ENCODE results near the gene CD99. TPM values are rescaled to one million over a fixed set of nuclear protein-coding genes. Genes with fewer than 3 reads are reported as not detected.

The CD99 gene
- total and polyA plus RNA-seq, 2 donors (not counting 1 experiment from before 2014, with no cell fraction given), result 177 to 551 TPM

DNA sequence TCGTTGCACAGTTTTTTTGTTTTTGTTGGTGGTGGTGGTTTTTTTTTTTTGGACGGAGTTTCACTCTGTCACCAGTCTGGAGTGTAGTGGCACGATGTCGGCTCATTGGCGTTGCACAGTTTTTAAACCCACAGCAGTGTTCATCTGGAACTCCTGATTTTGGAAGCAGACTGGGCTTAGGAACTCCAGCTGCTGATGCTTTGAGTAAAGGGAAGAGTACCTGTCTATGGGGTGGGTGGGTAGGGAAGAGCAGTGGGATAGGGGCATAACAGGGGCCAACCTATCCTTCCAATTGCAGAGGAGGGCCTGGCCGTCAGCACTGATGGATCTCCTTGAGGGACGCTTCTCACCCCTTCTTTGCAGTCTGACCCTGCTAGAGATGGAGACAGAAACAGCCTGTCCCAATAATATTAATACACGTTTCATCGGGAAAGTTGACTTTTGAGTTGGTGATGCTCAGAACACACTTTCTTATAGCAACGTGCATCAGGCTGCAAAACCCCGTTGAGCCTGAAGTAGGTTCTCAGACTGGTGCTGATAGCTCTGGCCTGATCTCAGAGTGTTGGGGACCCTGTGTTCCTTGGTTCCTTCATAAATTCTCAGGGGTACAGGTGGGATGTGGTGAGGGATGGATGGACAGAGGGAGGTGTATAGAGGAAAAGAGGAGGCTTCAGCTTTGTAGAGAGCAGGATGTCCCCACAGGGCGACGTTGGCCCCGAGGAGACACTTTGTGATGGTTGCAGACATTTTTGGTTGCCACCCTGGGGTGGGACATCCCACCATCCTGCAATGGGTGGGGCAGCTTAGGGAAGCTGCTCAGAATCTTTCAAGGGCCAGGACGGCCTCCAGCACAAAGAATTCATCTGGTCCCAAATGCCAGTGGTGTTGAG is 2.3 kb downstream of the CD99 start:
- TF ChIP-seq EZH2 (IDR thresholded peaks at IDR 0.05; ENCODE audit: low read length, missing control alignments), result no peak
- TF ChIP-seq, protein P1, sequence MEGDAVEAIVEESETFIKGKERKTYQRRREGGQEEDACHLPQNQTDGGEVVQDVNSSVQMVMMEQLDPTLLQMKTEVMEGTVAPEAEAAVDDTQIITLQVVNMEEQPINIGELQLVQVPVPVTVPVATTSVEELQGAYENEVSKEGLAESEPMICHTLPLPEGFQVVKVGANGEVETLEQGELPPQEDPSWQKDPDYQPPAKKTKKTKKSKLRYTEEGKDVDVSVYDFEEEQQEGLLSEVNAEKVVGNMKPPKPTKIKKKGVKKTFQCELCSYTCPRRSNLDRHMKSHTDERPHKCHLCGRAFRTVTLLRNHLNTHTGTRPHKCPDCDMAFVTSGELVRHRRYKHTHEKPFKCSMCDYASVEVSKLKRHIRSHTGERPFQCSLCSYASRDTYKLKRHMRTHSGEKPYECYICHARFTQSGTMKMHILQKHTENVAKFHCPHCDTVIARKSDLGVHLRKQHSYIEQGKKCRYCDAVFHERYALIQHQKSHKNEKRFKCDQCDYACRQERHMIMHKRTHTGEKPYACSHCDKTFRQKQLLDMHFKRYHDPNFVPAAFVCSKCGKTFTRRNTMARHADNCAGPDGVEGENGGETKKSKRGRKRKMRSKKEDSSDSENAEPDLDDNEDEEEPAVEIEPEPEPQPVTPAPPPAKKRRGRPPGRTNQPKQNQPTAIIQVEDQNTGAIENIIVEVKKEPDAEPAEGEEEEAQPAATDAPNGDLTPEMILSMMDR (conservative IDR thresholded peaks at IDR 0.05 in 1 of 2, IDR thresholded peaks at IDR 0.05 in 1 of 2; ENCODE audit: low read depth in 1 of 2, low read length in 2 of 2), result no peak
- H3K27ac ChIP-seq (ENCODE audit: insufficient read depth, low read length), result peak overlapping the region; percentile 73
- peaks cover 67% of the 10 kb centered on the region for H3K79me2 ChIP-seq (ENCODE audit: control insufficient read depth, insufficient read depth, low read length)

DNA sequence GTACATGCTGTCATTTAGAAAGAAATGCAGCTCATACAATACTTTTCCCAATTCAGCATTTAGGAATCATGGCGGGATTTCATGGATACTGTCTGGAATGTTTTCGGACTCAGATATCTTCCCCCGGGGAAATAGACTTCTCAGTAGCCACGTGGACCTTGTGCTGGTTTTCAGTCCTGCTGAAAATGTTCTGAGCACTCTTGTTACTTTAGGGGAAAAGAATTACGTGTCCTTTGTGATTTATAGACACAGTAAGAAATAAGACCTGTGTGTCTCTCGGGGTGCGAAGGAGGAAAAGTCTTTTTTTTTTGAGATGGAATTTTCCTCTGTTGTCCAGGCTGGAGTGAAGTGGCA is 3.8 kb downstream of the CD99 start:
- Histone ChIP-seq H3K27ac (ENCODE audit: insufficient read depth, low read length) (peak overlapping the region; percentile 16), H3K4me2 (ENCODE audit: extremely low read depth, insufficient read depth, low read length) (peak overlapping the region; percentile 25), H3K27me3 (ENCODE audit: control insufficient read depth, insufficient read depth, low read length) (no peaks in the 10 kb centered on the region), H3K79me2 (ENCODE audit: control insufficient read depth, insufficient read depth, low read length) (peaks cover 82% of the 10 kb centered on the region), H3K36me3 (ENCODE audit: control insufficient read depth, insufficient read depth, low read length) (peaks cover under 1% of the 10 kb centered on the region), H3K4me3 (replicated peaks in 1 of 4; ENCODE audit: control extremely low read depth in 1 of 4, insufficient read depth in 1 of 4, low read depth in 3 of 4, low read length in 4 of 4) (no peak overlapping the region), H2AFZ (ENCODE audit: low read length) (no peak overlapping the region), H3K9me3 (ENCODE audit: control insufficient read depth, insufficient read depth, low read depth, low read length) (no peaks in the 10 kb centered on the region), H4K20me1 (ENCODE audit: control insufficient read depth, extremely low read depth, insufficient read depth, low read length) (no peaks in the 10 kb centered on the region), H3K9ac (ENCODE audit: insufficient read depth, low read length) (no peak overlapping the region), H3K4me1 (ENCODE audit: control insufficient read depth, extremely low read depth, insufficient read depth, low read length) (peaks cover 19% of the 10 kb centered on the region)
- no peak for TF ChIP-seq EZH2 (IDR thresholded peaks at IDR 0.05; ENCODE audit: low read length, missing control alignments)
- TF ChIP-seq, protein P1 (conservative IDR thresholded peaks at IDR 0.05 in 1 of 2, IDR thresholded peaks at IDR 0.05 in 1 of 2; ENCODE audit: low read depth in 1 of 2, low read length in 2 of 2), result no peak
- DNase-seq (ENCODE audit: low read depth in 2 of 2), result no peak

More for the DNA sequence above, 2.3 kb downstream of the CD99 start:
- no peak overlapping the region for H3K9ac ChIP-seq (ENCODE audit: insufficient read depth, low read length)
- no peak for DNase-seq (ENCODE audit: low read depth in 2 of 2)
- H3K27me3 ChIP-seq (ENCODE audit: control insufficient read depth, insufficient read depth, low read length), result no peaks in the 10 kb centered on the region
- no peaks in the 10 kb centered on the region for H3K36me3 ChIP-seq (ENCODE audit: control insufficient read depth, insufficient read depth, low read length)
- H3K4me1 ChIP-seq (ENCODE audit: control insufficient read depth, extremely low read depth, insufficient read depth, low read length), result peaks cover 19% of the 10 kb centered on the region
- H3K4me3 ChIP-seq (replicated peaks in 1 of 4; ENCODE audit: control extremely low read depth in 1 of 4, insufficient read depth in 1 of 4, low read depth in 3 of 4, low read length in 4 of 4), result peak overlapping the region; percentile 80 to 95 (median 86)
- H2AFZ ChIP-seq (ENCODE audit: low read length), result no peak overlapping the region
- no peaks in the 10 kb centered on the region for H4K20me1 ChIP-seq (ENCODE audit: control insufficient read depth, extremely low read depth, insufficient read depth, low read length)
- no peaks in the 10 kb centered on the region for H3K9me3 ChIP-seq (ENCODE audit: control insufficient read depth, insufficient read depth, low read depth, low read length)
- peak overlapping the region; percentile 80 for H3K4me2 ChIP-seq (ENCODE audit: extremely low read depth, insufficient read depth, low read length)

DNA sequence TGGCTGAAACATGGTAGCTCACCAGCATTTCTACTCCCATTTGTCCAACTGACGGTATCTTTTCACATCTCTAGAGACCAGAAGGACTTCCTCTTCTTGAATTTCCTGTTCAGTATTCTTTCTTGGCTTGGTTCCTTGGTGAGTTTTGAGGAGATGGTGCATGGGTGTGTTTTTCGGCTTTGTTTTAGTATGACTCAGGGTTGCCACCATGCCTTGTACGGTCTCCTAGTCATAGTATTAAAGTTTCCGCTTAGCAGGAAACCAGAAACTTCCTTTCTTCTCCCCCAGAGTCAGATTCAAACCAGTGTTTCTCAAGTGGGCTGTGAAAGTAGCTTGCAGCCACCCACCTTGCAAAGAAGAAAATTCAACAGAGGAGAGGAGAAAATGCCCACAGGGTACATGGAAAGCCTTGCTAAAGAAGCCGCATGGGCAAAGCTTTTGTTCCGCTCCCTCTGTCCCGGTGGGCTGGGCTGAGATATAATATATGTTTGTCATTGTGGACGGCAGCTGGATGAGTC is 5.7 kb downstream of the CD99 start:
- TF ChIP-seq, protein P1 (conservative IDR thresholded peaks at IDR 0.05 in 1 of 2, IDR thresholded peaks at IDR 0.05 in 1 of 2; ENCODE audit: low read depth in 1 of 2, low read length in 2 of 2), result no peak
- TF ChIP-seq EZH2 (IDR thresholded peaks at IDR 0.05; ENCODE audit: low read length, missing control alignments), result no peak
- Histone ChIP-seq H3K4me3 (replicated peaks in 1 of 4; ENCODE audit: control extremely low read depth in 1 of 4, insufficient read depth in 1 of 4, low read depth in 3 of 4, low read length in 4 of 4) (no peak overlapping the region), H3K27ac (ENCODE audit: insufficient read depth, low read length) (peak overlapping the region; percentile 51), H3K36me3 (ENCODE audit: control insufficient read depth, insufficient read depth, low read length) (peaks cover 1% of the 10 kb centered on the region), H3K4me1 (ENCODE audit: control insufficient read depth, extremely low read depth, insufficient read depth, low read length) (peaks cover 17% of the 10 kb centered on the region), H4K20me1 (ENCODE audit: control insufficient read depth, extremely low read depth, insufficient read depth, low read length) (no peaks in the 10 kb centered on the region), H3K4me2 (ENCODE audit: extremely low read depth, insufficient read depth, low read length) (peak overlapping the region; percentile 54), H3K9me3 (ENCODE audit: control insufficient read depth, insufficient read depth, low read depth, low read length) (no peaks in the 10 kb centered on the region), H3K9ac (ENCODE audit: insufficient read depth, low read length) (no peak overlapping the region), H3K27me3 (ENCODE audit: control insufficient read depth, insufficient read depth, low read length) (no peaks in the 10 kb centered on the region), H2AFZ (ENCODE audit: low read length) (no peak overlapping the region), H3K79me2 (ENCODE audit: control insufficient read depth, insufficient read depth, low read length) (peaks cover 97% of the 10 kb centered on the region)
- peak; percentile 86 to 91 for DNase-seq (ENCODE audit: low read depth in 2 of 2)

Data from fibroblast of lung (primary cell).